HepG2 (cell line): ENCODE measurements around the gene SNURF. TPM values are rescaled to one million over a fixed set of nuclear protein-coding genes. Genes with fewer than 3 reads are reported as not detected.
"Not testable (repeated sequence)": the region's sequence is repeated elsewhere in the genome, so short reads cannot be mapped to it uniquely, and the experiment has no call there.

Experiments used
- ASH2L ChIP-seq: fragments of 300-600, 200-600 bp; sonication (generic); IDR thresholded peaks from 2 replicates; pipeline ENCODE4 v1.7.0; 2017; ENCODE audit warnings: low read depth, mild to moderate bottlenecking, moderate library complexity, mixed read lengths, low read length; ENCODE audit not compliant: insufficient read length
- CREM ChIP-seq, 2 experiments: sonication (generic) in 1 of 2; formaldehyde crosslinking in 1 of 2; IDR thresholded peaks; 2 replicates each; pipeline versions ENCODE4 v1.4.0 to v1.6.1; 2016 to 2020; ENCODE audit warnings: antibody characterized with exemption in 1 of 2, mild to moderate bottlenecking in 1 of 2, missing genetic modification reagents in 1 of 2
- EP300 ChIP-seq, 3 experiments: sonication (generic) in 1 of 3; formaldehyde crosslinking in 1 of 3; IDR thresholded peaks; 2 replicates each; pipeline versions ENCODE4 v1.5.1 to v1.6.1; 2011 to 2020; ENCODE audit warnings: low read depth in 2 of 3, low read length in 2 of 3, borderline replicate concordance in 1 of 3, improper control_type of control experiment in 1 of 3, mild to moderate bottlenecking in 1 of 3, missing genetic modification reagents in 1 of 3, moderate library complexity in 1 of 3
- MED1 ChIP-seq: sonication (generic); formaldehyde crosslinking; IDR thresholded peaks from 2 replicates; pipeline ENCODE4 v1.4.0; 2020; ENCODE audit warnings: missing genetic modification reagents
- PAXIP1 ChIP-seq: sonication (generic); formaldehyde crosslinking; conservative IDR thresholded peaks from 2 replicates; pipeline ENCODE4 v1.4.0; 2020; ENCODE audit warnings: mild to moderate bottlenecking, missing genetic modification reagents, moderate library complexity
- PHF21A ChIP-seq: sonication (generic); formaldehyde crosslinking; IDR thresholded peaks from 2 replicates; pipeline ENCODE4 v1.5.0; 2020; ENCODE audit warnings: mild to moderate bottlenecking, missing genetic modification reagents
- POGZ ChIP-seq: sonication (generic); formaldehyde crosslinking; IDR thresholded peaks from 2 replicates; pipeline ENCODE4 v1.4.0; 2020; ENCODE audit warnings: mild to moderate bottlenecking, missing genetic modification reagents
- RARA ChIP-seq: IDR thresholded peaks from 2 replicates; pipeline ENCODE4 v1.6.1; 2016; ENCODE audit warnings: missing genetic modification reagents, missing compliant biosample characterization
- TCF7 ChIP-seq: sonication (generic); IDR thresholded peaks from 2 replicates; pipeline ENCODE4 v1.6.1; 2016; ENCODE audit warnings: antibody characterized with exemption, low read depth
- ZBTB7B ChIP-seq: sonication (generic); formaldehyde crosslinking; IDR thresholded peaks from 2 replicates; pipeline ENCODE4 v1.4.0; 2020; ENCODE audit warnings: missing genetic modification reagents
- ZNF362 ChIP-seq: sonication (generic); formaldehyde crosslinking; IDR thresholded peaks from 2 replicates; pipeline ENCODE4 v1.4.0; 2020; ENCODE audit warnings: missing genetic modification reagents, mild to moderate bottlenecking, borderline replicate concordance
- ZNF460 ChIP-seq: sonication (generic); formaldehyde crosslinking; IDR thresholded peaks from 2 replicates; pipeline ENCODE4 v1.5.1; 2020; ENCODE audit warnings: missing genetic modification reagents, mild to moderate bottlenecking, borderline replicate concordance
- ZNF557 ChIP-seq: sonication (generic); formaldehyde crosslinking; IDR thresholded peaks from 2 replicates; pipeline ENCODE4 v1.4.0; 2020; ENCODE audit warnings: missing genetic modification reagents
- polyA plus RNA-seq, 8 experiments: library from polyadenylated mRNA; depleted of rRNA in 3 of 8; stranded (reverse) in 7 of 8; unstranded in 1 of 8; fragments of >200 nt; fragmentation: Illumina TruSeq in 4 of 8; extraction: Trizol in 4 of 8; gene quantifications; 2 replicates each; pipeline versions ENCODE4 v1.2.1 to v1.2.3, GENCODE V29; 2011 to 2016; ENCODE audit warnings: low read depth in 4 of 8, missing spikeins in 1 of 8, mixed read lengths in 1 of 8; ENCODE audit not compliant: insufficient read depth in 1 of 8
- total RNA-seq, 5 experiments: library from RNA; depleted of rRNA; stranded (reverse); fragments of >200 nt; fragmentation: Illumina TruSeq; extraction: Trizol; gene quantifications; 2 replicates each; pipeline ENCODE4 v1.2.3, GENCODE V29; 2016; ENCODE audit warnings: low read depth in 1 of 5
- TF ChIP-seq, protein P1 (sequence below): sonication (generic); formaldehyde crosslinking; IDR thresholded peaks from 2 replicates; pipeline ENCODE4 v1.4.0; 2020; ENCODE audit warnings: mild to moderate bottlenecking, missing genetic modification reagents, borderline replicate concordance

The SNURF gene
- total and polyA plus RNA-seq, 2 of the 13 experiments (the other 11 are each of a cell fraction or from before 2014, with no cell fraction given): 2.1 to 7.6 TPM

GRCh38 chr15:24931874-24932732, 22.7 kb upstream of the SNURF start (continued):
- peak in 1 of 2 experiments; percentile 78; a peak in 2 of 4 replicates for TF ChIP-seq EP300 (IDR thresholded peaks at IDR 0.05; ENCODE audit: low read depth in 2 of 2, low read length in 2 of 2)
- TF ChIP-seq EP300 (CRISPR knock-in tag; IDR thresholded peaks at IDR 0.05; ENCODE audit: borderline replicate concordance); CREM (CRISPR knock-in tag; IDR thresholded peaks at IDR 0.05): not testable (repeated sequence)
- peak; percentile 45; the same call in 1 of the 2 replicates for TF ChIP-seq POGZ (CRISPR knock-in tag)
- peak; percentile 91 for TF ChIP-seq ZNF557
- TF ChIP-seq PHF21A (CRISPR knock-in tag): peak; percentile 56; the same call in 1 of the 2 replicates
- peak; percentile 89 for TF ChIP-seq ZNF460 (CRISPR knock-in tag)
- TF ChIP-seq CREM (IDR thresholded peaks at IDR 0.05): 0 out of 2 replicates have a peak, but pooled peaks have one; percentile 22
- TF ChIP-seq PAXIP1 (CRISPR knock-in tag): peak; percentile 90
- TF ChIP-seq, protein P1, sequence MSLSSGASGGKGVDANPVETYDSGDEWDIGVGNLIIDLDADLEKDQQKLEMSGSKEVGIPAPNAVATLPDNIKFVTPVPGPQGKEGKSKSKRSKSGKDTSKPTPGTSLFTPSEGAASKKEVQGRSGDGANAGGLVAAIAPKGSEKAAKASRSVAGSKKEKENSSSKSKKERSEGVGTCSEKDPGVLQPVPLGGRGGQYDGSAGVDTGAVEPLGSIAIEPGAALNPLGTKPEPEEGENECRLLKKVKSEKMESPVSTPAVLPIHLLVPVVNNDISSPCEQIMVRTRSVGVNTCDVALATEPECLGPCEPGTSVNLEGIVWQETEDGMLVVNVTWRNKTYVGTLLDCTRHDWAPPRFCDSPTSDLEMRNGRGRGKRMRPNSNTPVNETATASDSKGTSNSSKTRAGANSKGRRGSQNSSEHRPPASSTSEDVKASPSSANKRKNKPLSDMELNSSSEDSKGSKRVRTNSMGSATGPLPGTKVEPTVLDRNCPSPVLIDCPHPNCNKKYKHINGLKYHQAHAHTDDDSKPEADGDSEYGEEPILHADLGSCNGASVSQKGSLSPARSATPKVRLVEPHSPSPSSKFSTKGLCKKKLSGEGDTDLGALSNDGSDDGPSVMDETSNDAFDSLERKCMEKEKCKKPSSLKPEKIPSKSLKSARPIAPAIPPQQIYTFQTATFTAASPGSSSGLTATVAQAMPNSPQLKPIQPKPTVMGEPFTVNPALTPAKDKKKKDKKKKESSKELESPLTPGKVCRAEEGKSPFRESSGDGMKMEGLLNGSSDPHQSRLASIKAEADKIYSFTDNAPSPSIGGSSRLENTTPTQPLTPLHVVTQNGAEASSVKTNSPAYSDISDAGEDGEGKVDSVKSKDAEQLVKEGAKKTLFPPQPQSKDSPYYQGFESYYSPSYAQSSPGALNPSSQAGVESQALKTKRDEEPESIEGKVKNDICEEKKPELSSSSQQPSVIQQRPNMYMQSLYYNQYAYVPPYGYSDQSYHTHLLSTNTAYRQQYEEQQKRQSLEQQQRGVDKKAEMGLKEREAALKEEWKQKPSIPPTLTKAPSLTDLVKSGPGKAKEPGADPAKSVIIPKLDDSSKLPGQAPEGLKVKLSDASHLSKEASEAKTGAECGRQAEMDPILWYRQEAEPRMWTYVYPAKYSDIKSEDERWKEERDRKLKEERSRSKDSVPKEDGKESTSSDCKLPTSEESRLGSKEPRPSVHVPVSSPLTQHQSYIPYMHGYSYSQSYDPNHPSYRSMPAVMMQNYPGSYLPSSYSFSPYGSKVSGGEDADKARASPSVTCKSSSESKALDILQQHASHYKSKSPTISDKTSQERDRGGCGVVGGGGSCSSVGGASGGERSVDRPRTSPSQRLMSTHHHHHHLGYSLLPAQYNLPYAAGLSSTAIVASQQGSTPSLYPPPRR: peak; percentile 65; the same call in 1 of the 2 replicates
- peak; percentile 61 for TF ChIP-seq ZNF362 (CRISPR knock-in tag)
- peak; percentile 67; the same call in 1 of the 2 replicates for TF ChIP-seq ZBTB7B (CRISPR knock-in tag)
- TF ChIP-seq MED1 (CRISPR knock-in tag): peak; percentile 47
- peak; percentile 72; the same call in 1 of the 2 replicates for TF ChIP-seq TCF7
- TF ChIP-seq RARA (CRISPR knock-in tag): peak; percentile 18; the same call in 1 of the 2 replicates
- TF ChIP-seq ASH2L: peak; percentile 43
